ENCODE measurements around the gene COL8A1.
A peak's percentile ranks its signal among the peaks of the same experiment; 100 is the strongest.

Gene COL8A1

GRCh38 chr3:99640214-99640851 lies 1.9 kb downstream of the COL8A1 start:
- peak; percentile 73 for DNase-seq

- no peak for DNase-seq
Measured at GRCh38 chr3:99641480-99641879, 3.1 kb downstream of the COL8A1 start.

DNA sequence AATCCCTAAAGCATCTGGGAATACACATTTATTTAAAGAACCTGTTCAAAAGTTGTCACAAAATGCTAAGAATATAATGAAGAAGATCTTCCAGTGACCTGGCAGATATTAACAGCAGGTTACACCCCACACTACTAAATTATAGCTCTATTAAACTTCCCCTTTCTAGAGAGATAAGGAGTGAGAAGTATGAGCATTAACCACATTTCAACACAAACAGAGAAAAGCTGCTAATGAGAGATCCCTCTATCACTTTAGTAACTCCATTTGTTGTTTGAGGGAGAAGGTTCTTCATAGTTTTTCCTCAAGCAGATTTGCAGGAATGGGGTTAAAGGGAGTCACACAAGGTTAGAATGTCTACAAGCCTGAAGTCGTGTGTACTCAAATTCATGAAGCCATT lies 3.6 kb downstream of the COL8A1 start:
- DNase-seq: no peak

DNA sequence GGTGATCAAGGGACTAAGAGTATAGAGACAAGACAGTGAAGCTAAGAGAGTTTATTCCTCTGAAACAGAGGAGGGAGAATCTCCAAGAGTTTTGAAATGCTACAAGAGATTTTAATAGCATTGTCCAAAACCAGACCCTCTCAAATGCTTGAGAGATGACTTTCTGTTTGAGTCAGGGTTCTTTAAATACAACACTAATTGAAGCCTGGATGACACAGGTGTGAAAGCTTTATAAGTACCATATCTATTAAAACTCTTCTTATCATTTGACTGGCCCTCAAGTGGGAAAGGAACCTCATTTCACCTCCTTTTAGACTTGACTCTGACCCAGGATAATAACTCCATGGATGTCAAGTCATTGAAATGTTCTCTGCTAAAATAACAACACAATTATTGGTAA lies 5.6 kb downstream of the COL8A1 start:
- no peak for DNase-seq

GRCh38 chr3:99644746-99645145 lies 6.4 kb downstream of the COL8A1 start:
- no peak for DNase-seq

DNA sequence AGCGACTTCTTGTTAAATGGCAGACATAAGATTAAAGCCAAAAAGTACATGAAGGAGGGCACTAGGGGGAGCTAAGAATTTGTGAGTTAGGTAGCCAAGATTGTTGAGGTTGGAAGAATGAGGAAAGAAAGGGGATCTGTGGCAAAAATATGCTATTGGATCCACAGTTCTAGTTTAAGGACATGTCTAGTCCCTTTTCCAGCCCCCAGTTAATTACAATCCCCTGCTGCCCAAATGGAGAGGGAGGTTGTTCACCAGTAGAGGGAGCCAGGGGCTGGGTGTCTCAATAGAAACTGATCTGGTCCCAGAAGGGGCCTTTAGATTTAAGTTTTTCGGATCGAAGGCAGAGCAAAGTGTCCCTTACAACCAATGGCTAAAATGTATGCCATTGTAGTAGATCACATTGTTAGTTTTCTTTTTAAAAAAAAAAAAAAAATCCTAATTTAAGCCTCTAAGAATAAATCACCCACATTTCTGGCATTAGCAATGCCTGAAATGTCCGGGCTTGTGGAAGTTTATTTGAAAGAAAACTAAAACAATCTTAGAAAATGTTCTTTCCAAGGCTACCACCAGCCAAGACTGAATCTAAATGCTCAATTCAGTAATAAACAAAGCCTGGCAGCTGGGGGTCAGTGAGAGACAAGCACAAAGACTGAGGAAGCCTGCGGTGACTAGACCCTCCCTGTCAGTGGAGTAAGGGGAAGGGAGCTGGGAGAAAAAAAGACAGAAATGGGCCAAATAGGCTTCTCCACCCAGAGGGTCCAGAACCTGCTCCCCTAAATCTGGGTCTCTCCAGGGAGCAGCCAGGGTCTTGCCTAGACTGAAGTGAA lies 7.1 kb downstream of the COL8A1 start:
- DNase-seq: peak; percentile 68

DNA sequence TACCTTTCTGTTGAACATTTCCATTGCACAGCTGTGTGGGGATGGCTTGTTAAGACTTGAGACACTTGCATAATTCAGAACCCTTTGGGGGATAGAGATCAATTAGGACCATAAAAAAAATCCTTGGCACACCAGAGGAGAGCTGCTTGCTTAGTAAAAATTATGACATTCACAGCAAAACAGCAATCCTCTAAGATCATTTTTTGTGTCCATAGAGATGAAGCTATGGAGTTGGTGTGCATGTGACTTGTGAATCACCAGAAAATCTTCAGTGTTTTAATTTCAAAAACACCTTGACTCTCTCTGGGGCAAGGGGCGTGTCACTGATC lies 7.7 kb downstream of the COL8A1 start:
- no peak for DNase-seq

- peak; percentile 81 for DNase-seq
Measured at GRCh38 chr3:99647081-99647480, 8.7 kb downstream of the COL8A1 start.

DNA sequence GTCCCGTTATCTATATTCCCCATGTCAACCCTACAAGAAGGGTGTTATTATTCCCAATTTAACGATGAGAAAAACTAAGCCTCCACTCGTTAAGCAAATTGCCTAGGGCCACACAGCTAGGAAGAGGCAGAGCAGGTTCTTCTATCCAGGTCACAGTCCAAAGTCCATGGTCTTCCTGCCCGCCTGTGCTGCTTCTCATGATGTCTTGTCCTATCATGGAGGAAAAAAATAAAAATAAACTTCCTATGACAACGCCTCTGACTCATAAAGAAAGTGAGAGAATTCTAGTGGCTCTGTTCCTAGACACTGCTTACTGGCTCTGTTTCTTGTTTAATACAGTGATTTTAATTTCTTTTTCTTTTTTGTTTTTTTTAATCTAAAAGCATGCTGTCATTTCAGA lies 9.7 kb downstream of the COL8A1 start:
- peak; percentile 77 for DNase-seq

DNA sequence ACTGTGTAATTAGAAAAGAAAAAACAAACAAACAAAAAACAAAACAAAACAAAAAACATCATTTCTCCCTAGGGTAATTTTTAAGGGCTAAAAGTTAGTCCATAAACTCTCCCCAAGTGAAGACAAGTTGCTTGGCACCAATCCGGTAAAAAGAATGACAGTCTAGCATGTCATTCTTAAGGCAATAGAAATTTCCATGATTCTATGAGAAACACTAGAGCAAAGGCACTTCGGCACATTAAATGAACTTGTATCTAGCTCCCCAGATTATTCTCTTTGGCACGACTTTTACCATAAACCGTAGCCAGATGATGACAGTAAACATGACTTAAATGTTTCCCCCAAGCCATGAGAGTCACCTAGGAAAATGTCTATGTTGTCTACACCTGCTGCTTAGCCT lies 10.1 kb downstream of the COL8A1 start:
- no peak for DNase-seq

GRCh38 chr3:99651531-99651930 lies 13.1 kb downstream of the COL8A1 start:
- peak; percentile 64 for DNase-seq

- no peak for DNase-seq
Measured at GRCh38 chr3:99656624-99657023, 18.2 kb downstream of the COL8A1 start.

GRCh38 chr3:99658274-99658673 lies 19.9 kb downstream of the COL8A1 start:
- no peak for DNase-seq

- peak; percentile 98 for DNase-seq
Measured at GRCh38 chr3:99659032-99659431, 20.6 kb downstream of the COL8A1 start.

- DNase-seq: peak; percentile 74
Measured at GRCh38 chr3:99659951-99660350, 21.6 kb downstream of the COL8A1 start.

DNA sequence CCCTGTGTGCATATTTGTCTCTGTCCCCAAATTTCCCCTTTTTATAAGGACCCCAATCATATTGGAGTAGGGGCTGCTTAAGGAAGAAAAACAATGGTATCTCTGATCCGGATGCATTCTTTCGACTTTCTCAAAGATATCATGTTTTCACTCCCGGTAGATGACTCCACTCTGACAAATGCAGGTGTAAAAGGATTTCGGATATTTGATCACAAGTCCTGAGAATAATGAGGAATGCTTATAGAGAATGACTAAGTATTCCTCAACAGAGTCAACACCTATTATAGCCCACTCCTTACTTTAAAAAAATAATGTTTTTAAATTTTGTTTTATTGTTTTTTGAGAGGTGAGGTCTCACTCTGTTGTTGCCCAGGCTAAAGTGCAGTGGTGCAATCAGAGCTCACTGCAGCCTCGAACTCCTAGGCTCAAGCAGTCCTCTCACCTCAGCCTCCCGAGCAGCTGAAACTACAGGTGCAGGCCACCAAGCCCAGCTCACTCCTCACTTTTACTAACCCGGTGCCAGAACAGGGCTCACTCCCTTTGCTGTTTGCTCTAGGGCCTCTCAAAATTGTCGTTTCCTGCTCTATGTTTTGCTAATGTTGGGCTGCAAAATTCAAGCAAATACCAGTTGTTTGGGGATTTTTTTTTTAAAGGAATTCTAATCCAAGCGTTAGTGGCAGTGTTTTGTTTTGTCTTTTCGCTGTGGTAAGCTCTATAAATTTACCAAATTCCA lies 24.6 kb downstream of the COL8A1 start:
- DNase-seq: no peak

- no peak for DNase-seq
Measured at GRCh38 chr3:99663977-99664376, 25.6 kb downstream of the COL8A1 start.

GRCh38 chr3:99665017-99665416 lies 26.6 kb downstream of the COL8A1 start:
- no peak for DNase-seq

DNA sequence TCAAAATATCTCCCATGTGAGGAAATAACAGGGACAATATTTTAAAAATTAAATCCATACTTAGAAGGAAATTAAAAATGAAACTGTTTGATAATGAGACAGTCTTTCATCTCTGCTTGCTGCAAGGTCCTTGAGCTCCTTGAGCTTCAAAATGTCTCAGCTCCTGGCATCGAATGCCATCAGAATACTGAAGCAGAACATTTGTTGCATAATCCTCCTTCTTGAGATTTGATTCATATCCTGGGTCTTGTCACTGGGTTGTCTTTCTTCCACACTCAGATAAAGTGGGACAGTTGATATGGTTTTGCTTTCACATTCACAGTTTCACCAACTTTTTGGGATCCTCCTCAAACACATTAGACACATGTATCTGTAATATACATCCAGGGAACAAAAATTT lies 27.8 kb downstream of the COL8A1 start:
- DNase-seq: peak; percentile 27

DNA sequence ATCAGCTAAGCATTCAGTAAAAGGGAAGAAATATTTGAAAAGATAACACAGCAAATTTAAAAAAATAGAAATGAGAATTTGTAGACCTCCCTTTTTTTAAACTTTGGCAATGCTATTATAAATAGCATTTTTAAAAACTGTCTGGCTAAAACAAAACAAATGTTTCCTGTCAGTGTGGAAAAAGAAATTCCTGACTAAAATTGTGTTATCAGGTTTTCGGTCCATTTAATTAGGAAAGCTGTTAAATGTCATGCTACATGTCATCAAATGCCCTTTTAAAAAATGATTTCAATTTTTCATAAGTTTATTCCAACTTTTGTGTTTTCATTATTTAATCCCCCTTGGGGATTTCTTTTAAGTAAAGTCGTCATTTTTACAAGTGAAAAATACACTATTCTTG lies 29.6 kb downstream of the COL8A1 start:
- no peak for DNase-seq

- DNase-seq: peak; percentile 64
Measured at GRCh38 chr3:99669879-99670555, 31.6 kb downstream of the COL8A1 start.

DNA sequence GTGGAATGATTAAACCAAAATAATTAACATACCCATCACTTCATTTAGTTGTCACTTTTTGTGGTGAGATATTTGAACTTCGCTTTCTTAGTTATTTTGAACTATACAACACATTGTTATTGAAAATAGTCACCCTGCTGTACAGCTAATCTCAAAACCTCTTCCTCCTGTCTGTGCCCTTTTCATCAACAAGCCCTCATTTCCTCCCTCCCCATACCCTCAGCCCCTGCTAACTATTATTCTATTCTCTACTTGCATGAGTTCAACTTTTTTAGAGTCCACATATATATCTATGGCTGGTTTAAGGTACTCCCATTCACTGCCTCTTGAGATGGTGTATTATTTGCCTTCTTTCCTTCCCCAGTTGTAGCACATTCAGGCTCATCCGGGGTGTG lies 32.2 kb downstream of the COL8A1 start:
- DNase-seq: no peak
